Ascending aorta (tissue), 2 donors: ENCODE data around the gene ACOX1. TPM values are rescaled to one million over a fixed set of nuclear protein-coding genes. Genes with fewer than 3 reads are reported as not detected.

Experiments used
- DNase-seq, 2 donors: peaks; one replicate each; pipeline ENCODE4 v3.0.0-alpha.2; 2019; ENCODE audit warnings: low spot score in 2 of 2
- H3K27ac ChIP-seq, 2 donors: fragments of 200-600 bp; sonication (generic); one replicate each; pipeline ENCODE4 v1.5.1; 2016 to 2017; ENCODE audit warnings: mild to moderate bottlenecking in 1 of 2
- H3K27me3 ChIP-seq: fragments of 200-600 bp; sonication (generic); one replicate; pipeline ENCODE4 v1.5.1; 2017
- H3K36me3 ChIP-seq, 2 donors: fragments of 200-600 bp; sonication (generic); one replicate each; pipeline ENCODE4 v1.5.1; 2016
- H3K4me1 ChIP-seq, 2 donors: fragments of 200-600 bp; sonication (generic); one replicate each; pipeline ENCODE4 v1.5.1; 2016 to 2017; ENCODE audit warnings: mild to moderate bottlenecking in 1 of 2
- H3K4me3 ChIP-seq, 2 donors: fragments of 200-600 bp; sonication (generic); one replicate each; pipeline ENCODE4 v1.5.1; 2016 to 2017; ENCODE audit warnings: mild to moderate bottlenecking in 1 of 2
- H3K9me3 ChIP-seq, 2 donors: fragments of 200-600 bp; sonication (generic); one replicate each; pipeline ENCODE4 v1.5.1; 2016
- intact Hi-C: fragments of 100-400 bp; cut with DNase I; formaldehyde crosslinking; loops from one replicate; pipeline ENCODE4 v1.15.1; 2023
- total RNA-seq: library from RNA; depleted of rRNA; stranded (reverse); fragments of >200 nt; gene quantifications from one replicate; pipeline ENCODE4 v1.1.0, GENCODE V29; 2016
- TF ChIP-seq, protein P1 (sequence below), 3 experiments: fragments of 200-600 bp in 2 of 3; fragments of 450-650 bp in 1 of 3; sonication (generic) in 2 of 3; IDR thresholded peaks; one replicate each; pipeline ENCODE4 v1.5.1; 2016 to 2019; ENCODE audit warnings: antibody characterized with exemption in 3 of 3, mild to moderate bottlenecking in 1 of 3, moderate library complexity in 1 of 3

Gene ACOX1
- total RNA-seq, 1 donor from 2014 or later = 18.5 TPM

DNA sequence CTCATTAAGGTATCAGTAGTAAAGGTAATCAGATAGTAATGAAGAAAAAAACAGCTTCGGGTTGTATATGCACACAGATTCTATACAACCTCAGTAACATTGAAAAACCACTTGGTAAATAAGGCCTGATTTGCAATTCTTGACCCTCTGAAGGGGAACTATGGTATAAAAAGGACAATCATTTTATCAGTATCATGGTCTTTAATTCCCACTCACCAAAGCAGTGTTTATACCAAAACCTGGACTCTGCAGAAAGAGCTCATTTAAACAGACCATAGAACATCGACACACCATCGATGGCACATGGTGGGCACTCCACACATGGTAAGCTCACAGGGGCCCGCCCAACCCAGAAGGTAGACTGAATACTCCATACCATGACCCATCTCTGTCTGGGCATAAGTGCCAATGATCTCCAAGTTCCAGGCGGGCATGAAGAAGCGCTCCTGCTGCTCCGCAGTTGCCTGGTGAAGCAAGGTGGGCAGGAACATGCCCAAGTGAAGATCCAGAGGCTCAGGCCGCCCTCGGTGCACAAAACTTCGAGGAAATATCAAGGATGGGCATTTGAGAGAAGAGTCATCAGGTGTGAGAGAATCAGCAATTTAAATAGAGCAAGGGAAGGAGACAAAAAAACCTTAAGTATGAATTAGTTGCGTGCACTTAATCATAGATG lies 19.0 kb downstream of the ACOX1 start:
- H3K4me1 ChIP-seq = no peaks in the 10 kb centered on the region
- DNase-seq = no peak
- H3K4me3 ChIP-seq = no peak overlapping the region
- no peak overlapping the region for H3K27ac ChIP-seq
- intact Hi-C loops = no loop called here
- TF ChIP-seq, protein P1, sequence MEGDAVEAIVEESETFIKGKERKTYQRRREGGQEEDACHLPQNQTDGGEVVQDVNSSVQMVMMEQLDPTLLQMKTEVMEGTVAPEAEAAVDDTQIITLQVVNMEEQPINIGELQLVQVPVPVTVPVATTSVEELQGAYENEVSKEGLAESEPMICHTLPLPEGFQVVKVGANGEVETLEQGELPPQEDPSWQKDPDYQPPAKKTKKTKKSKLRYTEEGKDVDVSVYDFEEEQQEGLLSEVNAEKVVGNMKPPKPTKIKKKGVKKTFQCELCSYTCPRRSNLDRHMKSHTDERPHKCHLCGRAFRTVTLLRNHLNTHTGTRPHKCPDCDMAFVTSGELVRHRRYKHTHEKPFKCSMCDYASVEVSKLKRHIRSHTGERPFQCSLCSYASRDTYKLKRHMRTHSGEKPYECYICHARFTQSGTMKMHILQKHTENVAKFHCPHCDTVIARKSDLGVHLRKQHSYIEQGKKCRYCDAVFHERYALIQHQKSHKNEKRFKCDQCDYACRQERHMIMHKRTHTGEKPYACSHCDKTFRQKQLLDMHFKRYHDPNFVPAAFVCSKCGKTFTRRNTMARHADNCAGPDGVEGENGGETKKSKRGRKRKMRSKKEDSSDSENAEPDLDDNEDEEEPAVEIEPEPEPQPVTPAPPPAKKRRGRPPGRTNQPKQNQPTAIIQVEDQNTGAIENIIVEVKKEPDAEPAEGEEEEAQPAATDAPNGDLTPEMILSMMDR (IDR thresholded peaks at IDR 0.05) = no peak
- no peaks in the 10 kb centered on the region for H3K27me3 ChIP-seq
- H3K9me3 ChIP-seq = no peaks in the 10 kb centered on the region
- H3K36me3 ChIP-seq = peaks cover 18 to 21% of the 10 kb centered on the region in 2 donors

DNA sequence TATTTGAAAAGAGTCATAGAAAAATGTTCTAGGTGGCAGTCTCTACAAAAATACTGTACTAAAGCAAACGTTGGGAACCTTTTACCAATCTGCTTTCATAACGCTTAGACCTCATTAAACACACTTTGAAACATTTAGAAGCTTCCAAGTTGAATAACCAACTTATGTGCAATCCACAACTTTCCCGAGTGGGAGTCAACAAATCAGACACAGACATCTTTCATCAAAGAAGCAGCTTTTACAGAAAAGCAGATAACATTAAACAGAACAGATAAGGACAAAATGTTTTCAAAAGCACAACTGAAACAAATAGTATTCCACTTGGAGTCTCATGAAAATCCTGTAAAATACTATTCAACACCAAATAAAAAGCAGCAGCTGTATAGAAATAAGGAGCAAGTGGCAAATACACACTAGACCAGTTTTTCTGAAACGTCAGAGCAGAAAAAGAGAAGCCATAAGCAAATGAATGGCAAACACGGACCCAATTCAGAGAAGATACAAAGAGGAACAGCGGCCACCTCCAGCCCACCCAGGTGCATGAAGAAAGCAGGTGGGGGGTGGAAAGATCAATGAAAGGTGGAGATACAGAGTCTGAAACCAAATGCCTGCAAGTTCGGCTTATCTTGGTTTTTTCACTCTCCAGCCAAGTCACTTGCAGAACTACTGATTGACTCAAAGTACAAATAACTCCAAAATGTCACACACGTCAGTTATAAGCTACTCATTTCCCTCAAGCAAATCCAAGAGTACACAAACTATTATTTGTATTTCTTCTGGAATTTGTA lies 19.7 kb downstream of the ACOX1 start:
- Histone ChIP-seq H3K36me3 (peaks cover 24 to 29% of the 10 kb centered on the region in 2 donors), H3K4me3 (no peak overlapping the region), H3K4me1 (no peaks in the 10 kb centered on the region), H3K9me3 (no peaks in the 10 kb centered on the region), H3K27me3 (no peaks in the 10 kb centered on the region), H3K27ac (no peak overlapping the region)
- intact Hi-C loops = no loop called here
- DNase-seq = no peak
- TF ChIP-seq, protein P1 (IDR thresholded peaks at IDR 0.05) = no peak

DNA sequence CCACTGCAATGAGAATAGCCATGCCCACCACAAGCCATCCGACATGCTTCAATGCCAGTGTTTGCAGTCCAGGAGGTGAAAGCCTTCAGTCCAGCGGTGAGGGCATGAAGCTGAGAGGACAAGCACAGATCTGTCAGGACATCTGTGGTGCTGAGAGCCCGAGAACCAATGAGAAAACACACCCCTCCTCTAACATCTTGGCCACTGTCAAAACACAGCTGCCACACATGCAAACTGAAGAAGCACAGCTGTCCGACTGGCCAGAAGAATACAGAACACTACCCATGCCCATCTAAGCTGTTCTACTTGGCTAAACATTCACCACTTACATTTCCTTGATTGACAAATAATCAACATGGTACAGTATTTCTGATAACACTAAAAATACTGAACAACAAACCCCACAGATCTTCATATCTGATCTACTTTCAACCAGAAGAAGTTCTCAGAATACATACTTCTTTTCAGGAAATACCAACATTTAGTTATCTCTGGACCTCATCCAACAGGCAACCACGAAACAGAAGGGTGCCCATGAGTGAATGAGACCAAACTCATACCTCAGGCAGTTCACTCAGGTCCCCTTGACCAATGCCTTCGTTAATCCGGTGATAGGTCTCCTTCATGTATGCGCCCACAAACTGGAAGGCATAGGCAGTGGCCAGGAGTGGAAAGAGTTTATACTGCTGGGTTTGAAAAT lies 28.0 kb downstream of the ACOX1 start:
- no peak for DNase-seq
- intact Hi-C loops = no loop called here
- Histone ChIP-seq H3K36me3 (peaks cover 87 to 96% of the 10 kb centered on the region in 2 donors), H3K4me3 (no peak overlapping the region), H3K27ac (no peak overlapping the region), H3K27me3 (no peaks in the 10 kb centered on the region), H3K9me3 (no peaks in the 10 kb centered on the region), H3K4me1 (no peaks in the 10 kb centered on the region)
- TF ChIP-seq, protein P1 (IDR thresholded peaks at IDR 0.05) = no peak

DNA sequence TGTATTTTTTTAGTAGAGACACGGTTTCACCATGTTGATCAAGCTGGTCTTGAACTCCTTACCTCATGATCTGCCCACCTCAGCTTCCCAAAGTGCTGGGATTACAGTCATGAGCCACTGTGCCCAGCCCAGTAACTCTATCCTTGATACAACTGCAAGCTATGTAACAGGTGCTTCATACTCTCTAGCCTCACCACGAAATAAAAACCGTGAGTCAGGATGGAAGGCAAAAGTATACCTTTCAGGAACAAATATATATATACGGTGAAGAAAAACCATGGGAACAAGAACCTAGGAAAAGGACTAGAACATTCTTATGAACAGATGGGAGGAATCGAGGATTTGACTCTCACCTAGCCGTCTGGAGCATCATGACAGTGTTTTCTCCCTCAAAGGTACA lies 28.5 kb downstream of the ACOX1 start:
- intact Hi-C loops = no loop called here
- H3K4me3 ChIP-seq = no peak overlapping the region
- no peak for DNase-seq
- no peaks in the 10 kb centered on the region for H3K9me3 ChIP-seq
- no peak overlapping the region for H3K27ac ChIP-seq
- peaks cover 87 to 92% of the 10 kb centered on the region in 2 donors for H3K36me3 ChIP-seq
- H3K27me3 ChIP-seq = no peaks in the 10 kb centered on the region
- TF ChIP-seq, protein P1 (IDR thresholded peaks at IDR 0.05) = no peak
- H3K4me1 ChIP-seq = no peaks in the 10 kb centered on the region

DNA sequence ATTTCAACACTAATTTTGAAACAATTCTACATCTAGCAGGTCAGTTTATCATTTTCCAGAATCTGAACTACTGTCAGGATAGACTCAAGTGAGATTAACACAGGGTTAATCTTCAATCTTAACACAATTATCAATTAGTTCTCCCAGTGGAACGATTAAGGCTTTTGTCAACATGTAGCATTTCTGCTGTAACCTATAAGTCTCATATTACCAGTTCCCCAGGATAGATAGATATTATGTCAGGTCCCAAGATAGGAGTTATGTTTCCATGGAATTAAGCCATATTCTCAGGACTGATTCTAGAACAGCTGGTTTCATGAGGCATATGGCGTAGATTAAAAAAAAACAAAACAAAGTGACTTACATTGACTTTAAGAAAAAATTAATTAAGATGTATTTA lies 33.8 kb downstream of the ACOX1 start:
- intact Hi-C loops = no loop called here
- Histone ChIP-seq H3K27me3 (no peaks in the 10 kb centered on the region), H3K4me1 (peaks cover 0 to 8% of the 10 kb centered on the region in 2 donors), H3K27ac (no peak overlapping the region), H3K36me3 (peaks cover 57 to 58% of the 10 kb centered on the region in 2 donors), H3K9me3 (no peaks in the 10 kb centered on the region), H3K4me3 (no peak overlapping the region)
- TF ChIP-seq, protein P1 (IDR thresholded peaks at IDR 0.05) = no peak
- DNase-seq = no peak
